ENCODE measurements around the gene PTPRN2. TPM values are rescaled to one million over a fixed set of nuclear protein-coding genes. Genes with fewer than 3 reads are reported as not detected.

Gene PTPRN2
- total RNA-seq, 1 donor from 2014 or later: 2.4 TPM

GRCh38 chr7:158074896-158075632 is 512.6 kb downstream of the PTPRN2 start:
- no peaks in the 10 kb centered on the region for H3K27me3 ChIP-seq (ENCODE audit: control insufficient read depth, insufficient read depth, low read length)
- TF ChIP-seq CTCF (IDR thresholded peaks at IDR 0.05; ENCODE audit: insufficient read depth, low read length, poor library complexity, severe bottlenecking): no peak
- no peak overlapping the region for H3K4me3 ChIP-seq (ENCODE audit: low read depth, low read length)
- no peaks in the 10 kb centered on the region for H3K36me3 ChIP-seq (ENCODE audit: control insufficient read depth, insufficient read depth, low read length)
- no peak for DNase-seq (ENCODE audit: low read depth)

GRCh38 chr7:158073845-158074840 is 513.5 kb downstream of the PTPRN2 start:
- Histone ChIP-seq H3K36me3 (ENCODE audit: control insufficient read depth, insufficient read depth, low read length) (no peaks in the 10 kb centered on the region), H3K4me3 (ENCODE audit: low read depth, low read length) (no peak overlapping the region), H3K27me3 (ENCODE audit: control insufficient read depth, insufficient read depth, low read length) (no peaks in the 10 kb centered on the region)
- DNase-seq (ENCODE audit: low read depth): no peak
- no peak for TF ChIP-seq CTCF (IDR thresholded peaks at IDR 0.05; ENCODE audit: insufficient read depth, low read length, poor library complexity, severe bottlenecking)

GRCh38 chr7:158072991-158073730 is 514.5 kb downstream of the PTPRN2 start:
- no peak overlapping the region for H3K4me3 ChIP-seq (ENCODE audit: low read depth, low read length)
- no peak for DNase-seq (ENCODE audit: low read depth)
- H3K36me3 ChIP-seq (ENCODE audit: control insufficient read depth, insufficient read depth, low read length): no peaks in the 10 kb centered on the region
- TF ChIP-seq CTCF (IDR thresholded peaks at IDR 0.05; ENCODE audit: insufficient read depth, low read length, poor library complexity, severe bottlenecking): no peak
- H3K27me3 ChIP-seq (ENCODE audit: control insufficient read depth, insufficient read depth, low read length): no peaks in the 10 kb centered on the region

- no peak for DNase-seq (ENCODE audit: low read depth)
- no peaks in the 10 kb centered on the region for H3K27me3 ChIP-seq (ENCODE audit: control insufficient read depth, insufficient read depth, low read length)
- H3K36me3 ChIP-seq (ENCODE audit: control insufficient read depth, insufficient read depth, low read length): no peaks in the 10 kb centered on the region
- no peak overlapping the region for H3K4me3 ChIP-seq (ENCODE audit: low read depth, low read length)
- no peak for TF ChIP-seq CTCF (IDR thresholded peaks at IDR 0.05; ENCODE audit: insufficient read depth, low read length, poor library complexity, severe bottlenecking)
These were observed 517.3 kb downstream of the PTPRN2 start for GRCh38 chr7:158070222-158070920.

GRCh38 chr7:158068853-158069252 is 518.8 kb downstream of the PTPRN2 start:
- no peak for TF ChIP-seq CTCF (IDR thresholded peaks at IDR 0.05; ENCODE audit: insufficient read depth, low read length, poor library complexity, severe bottlenecking)
- no peaks in the 10 kb centered on the region for H3K27me3 ChIP-seq (ENCODE audit: control insufficient read depth, insufficient read depth, low read length)
- no peak for DNase-seq (ENCODE audit: low read depth)
- H3K4me3 ChIP-seq (ENCODE audit: low read depth, low read length): no peak overlapping the region
- no peaks in the 10 kb centered on the region for H3K36me3 ChIP-seq (ENCODE audit: control insufficient read depth, insufficient read depth, low read length)

Measured in kidney epithelial cell (primary cell).